Smooth muscle cell (in vitro differentiated cells): ENCODE results near the gene SPRR4. TPM values are rescaled to one million over a fixed set of nuclear protein-coding genes. Genes with fewer than 3 reads are reported as not detected.

Source experiments
- DNase-seq: peaks from one replicate; lab custom pipeline; 2025; ENCODE audit not compliant: unreplicated experiment; lab: John Stamatoyannopoulos, UW
- H2AFZ ChIP-seq: fragments of 200-600 bp; sonication (generic); 2 replicates; pipeline ENCODE4 v1.6.0; 2016; ENCODE audit warnings: antibody characterized with exemption, low read depth, mild to moderate bottlenecking
- H3F3A ChIP-seq: fragments of 200-600 bp; sonication (generic); 2 replicates; pipeline ENCODE4 v1.6.0; 2017; ENCODE audit warnings: antibody characterized with exemption, low read depth
- H3K27ac ChIP-seq: fragments of 200-600 bp; sonication (generic); 2 replicates; pipeline ENCODE4 v1.5.1; 2016; ENCODE audit warnings: low read depth, mild to moderate bottlenecking
- H3K27me3 ChIP-seq: fragments of 200-600 bp; sonication (generic); 2 replicates; pipeline ENCODE4 v1.6.1; 2016; ENCODE audit warnings: low read depth, mild to moderate bottlenecking
- H3K36me3 ChIP-seq: fragments of 200-600 bp; sonication (generic); 2 replicates; pipeline ENCODE4 v1.5.1; 2016; ENCODE audit warnings: low read depth
- H3K4me1 ChIP-seq: fragments of 200-600 bp; sonication (generic); 2 replicates; pipeline ENCODE4 v1.5.1; 2016; ENCODE audit warnings: low read depth
- H3K4me2 ChIP-seq: fragments of 200-600 bp; sonication (generic); 2 replicates; pipeline ENCODE4 v1.6.0; 2016; ENCODE audit warnings: mild to moderate bottlenecking
- H3K4me3 ChIP-seq: fragments of 200-600 bp; sonication (generic); 2 replicates; pipeline ENCODE4 v1.5.1; 2016; ENCODE audit warnings: mild to moderate bottlenecking
- H3K79me2 ChIP-seq: fragments of 200-600 bp; sonication (generic); 2 replicates; pipeline ENCODE4 v1.6.0; 2016; ENCODE audit warnings: low read depth, mild to moderate bottlenecking
- H3K9ac ChIP-seq: fragments of 200-600 bp; sonication (generic); 2 replicates; pipeline ENCODE4 v1.6.0; 2016; ENCODE audit warnings: low read depth
- H3K9me3 ChIP-seq: fragments of 200-600 bp; sonication (generic); replicated peaks from 2 replicates; pipeline ENCODE4 v1.5.1; 2016; ENCODE audit warnings: low read depth
- H4K20me1 ChIP-seq: fragments of 200-600 bp; sonication (generic); 2 replicates; pipeline ENCODE4 v1.6.0; 2016; ENCODE audit warnings: low read depth
- WGBS: methylation state at CpG from one replicate; pipeline ENCODE4 v1.1.7; 2016; ENCODE audit warnings: low lambda C conversion rate; 5-methylcytosine and 5-hydroxymethylcytosine counted together
- polyA plus RNA-seq: library from polyadenylated mRNA; unstranded; fragments of >200 nt; fragmentation: Nextera tagmentation; extraction: Ambion mirVana; gene quantifications from 2 replicates; pipeline ENCODE4 v1.2.1, GENCODE V29; 2016
- total RNA-seq: library from RNA; depleted of rRNA; stranded (reverse); fragments of >200 nt; gene quantifications from 2 replicates; pipeline ENCODE4 v1.2.3, GENCODE V29; 2014
- TF ChIP-seq, protein P1 (sequence below): fragments of 200-600 bp; sonication (generic); IDR thresholded peaks from 2 replicates; pipeline ENCODE4 v1.5.1; 2017; ENCODE audit warnings: borderline replicate concordance, mild to moderate bottlenecking, antibody characterized with exemption; ENCODE audit not compliant: insufficient read depth, poor library complexity, severe bottlenecking

Gene SPRR4
- total and polyA plus RNA-seq, 2 experiments from 2014 or later: 5.9 TPM; not detected in 1

DNA sequence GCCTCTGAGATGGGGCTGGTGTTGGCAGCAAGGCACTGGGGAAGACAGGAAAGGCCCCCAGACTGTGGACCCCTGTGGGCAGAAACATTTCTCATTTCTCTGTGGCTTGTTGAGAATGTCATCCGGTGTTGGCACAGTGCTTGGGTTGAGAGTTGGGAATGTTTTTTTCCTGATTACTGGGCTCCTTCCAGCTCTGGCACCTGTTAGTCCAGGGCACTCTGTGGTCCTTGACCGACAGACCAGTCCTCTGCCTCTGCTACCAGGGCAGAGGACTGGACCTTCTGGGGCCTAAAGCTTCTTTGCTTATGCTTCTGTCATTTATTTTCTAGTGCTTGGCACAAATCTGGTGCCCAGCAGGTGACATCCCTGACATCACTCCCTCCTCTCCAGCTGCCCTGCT, 28.3 kb upstream of the SPRR4 start:
- no peak overlapping the region for H3K4me3 ChIP-seq
- no peak overlapping the region for H3K4me2 ChIP-seq
- no peaks in the 10 kb centered on the region for H3K27me3 ChIP-seq
- H2AFZ ChIP-seq: no peak overlapping the region
- H3K4me1 ChIP-seq: no peaks in the 10 kb centered on the region
- TF ChIP-seq, protein P1, sequence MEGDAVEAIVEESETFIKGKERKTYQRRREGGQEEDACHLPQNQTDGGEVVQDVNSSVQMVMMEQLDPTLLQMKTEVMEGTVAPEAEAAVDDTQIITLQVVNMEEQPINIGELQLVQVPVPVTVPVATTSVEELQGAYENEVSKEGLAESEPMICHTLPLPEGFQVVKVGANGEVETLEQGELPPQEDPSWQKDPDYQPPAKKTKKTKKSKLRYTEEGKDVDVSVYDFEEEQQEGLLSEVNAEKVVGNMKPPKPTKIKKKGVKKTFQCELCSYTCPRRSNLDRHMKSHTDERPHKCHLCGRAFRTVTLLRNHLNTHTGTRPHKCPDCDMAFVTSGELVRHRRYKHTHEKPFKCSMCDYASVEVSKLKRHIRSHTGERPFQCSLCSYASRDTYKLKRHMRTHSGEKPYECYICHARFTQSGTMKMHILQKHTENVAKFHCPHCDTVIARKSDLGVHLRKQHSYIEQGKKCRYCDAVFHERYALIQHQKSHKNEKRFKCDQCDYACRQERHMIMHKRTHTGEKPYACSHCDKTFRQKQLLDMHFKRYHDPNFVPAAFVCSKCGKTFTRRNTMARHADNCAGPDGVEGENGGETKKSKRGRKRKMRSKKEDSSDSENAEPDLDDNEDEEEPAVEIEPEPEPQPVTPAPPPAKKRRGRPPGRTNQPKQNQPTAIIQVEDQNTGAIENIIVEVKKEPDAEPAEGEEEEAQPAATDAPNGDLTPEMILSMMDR: no peak
- no peak overlapping the region for H3K27ac ChIP-seq
- WGBS: 51% methylated on average over 2 of the region's 2 CpGs
- H3F3A ChIP-seq: no peaks in the 10 kb centered on the region
- H4K20me1 ChIP-seq: no peaks in the 10 kb centered on the region
- no peak overlapping the region for H3K9ac ChIP-seq
- no peaks in the 10 kb centered on the region for H3K9me3 ChIP-seq
- no peak for DNase-seq
- H3K79me2 ChIP-seq: no peaks in the 10 kb centered on the region
- H3K36me3 ChIP-seq: no peaks in the 10 kb centered on the region

DNA sequence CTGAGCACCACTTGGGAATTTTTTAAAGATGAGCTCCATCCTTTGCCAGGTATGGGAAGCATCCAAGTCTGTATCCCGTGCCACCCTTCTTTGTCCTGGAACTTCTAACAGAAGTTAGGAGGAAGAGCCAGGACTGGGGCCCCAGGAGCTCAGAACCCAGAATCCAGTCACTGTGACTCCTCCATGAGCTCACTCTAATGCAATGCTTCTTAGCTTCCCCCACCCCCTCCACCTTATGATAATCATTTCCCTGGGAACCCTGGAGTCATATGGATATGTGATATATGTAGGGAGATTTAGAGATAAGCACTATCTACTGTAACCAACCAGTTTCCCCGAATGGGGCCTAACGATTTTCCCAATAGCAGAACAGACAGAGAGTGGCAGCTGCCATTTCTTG, 24.2 kb upstream of the SPRR4 start:
- H3K4me2 ChIP-seq: no peak overlapping the region
- H2AFZ ChIP-seq: no peak overlapping the region
- H3K27me3 ChIP-seq: no peaks in the 10 kb centered on the region
- H3K27ac ChIP-seq: no peak overlapping the region
- DNase-seq: no peak
- TF ChIP-seq, protein P1: no peak
- H3K36me3 ChIP-seq: no peaks in the 10 kb centered on the region
- no peak overlapping the region for H3K4me3 ChIP-seq
- no peaks in the 10 kb centered on the region for H3K79me2 ChIP-seq
- no peaks in the 10 kb centered on the region for H3K4me1 ChIP-seq
- 55% methylated on average over 3 of the region's 3 CpGs for WGBS
- H4K20me1 ChIP-seq: no peaks in the 10 kb centered on the region
- peaks cover 4% of the 10 kb centered on the region for H3K9me3 ChIP-seq
- H3F3A ChIP-seq: no peaks in the 10 kb centered on the region
- H3K9ac ChIP-seq: no peak overlapping the region

DNA sequence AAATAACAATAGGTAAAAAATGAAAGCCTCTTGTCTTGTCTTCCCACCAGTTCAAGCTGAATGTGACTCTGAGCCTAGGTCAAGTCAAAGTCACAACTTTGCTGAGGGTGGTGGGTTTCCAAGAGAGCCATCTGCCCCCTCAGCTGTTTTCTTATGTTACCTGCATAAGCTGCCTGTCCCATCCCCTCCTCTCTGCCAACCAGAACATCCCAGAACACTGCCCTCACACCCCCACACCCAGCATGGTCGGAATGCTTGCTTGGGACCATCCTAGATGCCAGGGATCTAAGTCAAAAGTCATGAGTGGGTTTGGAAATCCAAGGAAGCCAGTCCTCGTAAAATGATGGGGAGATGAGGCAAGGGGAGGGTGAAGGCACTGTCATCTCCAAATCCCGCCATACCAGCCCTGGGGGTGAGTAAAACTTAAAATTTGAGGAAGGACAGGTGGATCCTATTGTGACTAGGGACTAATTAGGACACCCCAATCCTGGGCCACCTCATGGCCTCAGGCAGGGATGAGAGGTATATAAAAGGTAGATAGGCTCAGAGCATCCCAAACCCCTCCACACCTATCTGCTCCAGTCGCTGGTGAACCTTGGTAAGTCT, 23.7 kb upstream of the SPRR4 start, which contains the start of gene SPRR5:
Gene SPRR5, plus strand, starts transcription at position 556 of the 606 bp plus-strand sequence. CDS start 1,349 bp downstream, outside the sequence.
- H3K27ac ChIP-seq: no peak within 1 kb of the TSS
- no peak within 1 kb of the TSS for H2AFZ ChIP-seq
- H3K79me2 ChIP-seq: no peaks in the 10 kb centered on the region
- H3K4me1 ChIP-seq: no peaks in the 10 kb centered on the region
- H3K27me3 ChIP-seq: no peaks in the 10 kb centered on the region
- no peaks in the 10 kb centered on the region for H3F3A ChIP-seq
- no peak for DNase-seq
- H3K9ac ChIP-seq: no peak within 1 kb of the TSS
- H3K9me3 ChIP-seq: peaks cover 4% of the 10 kb centered on the region
- no peaks in the 10 kb centered on the region for H4K20me1 ChIP-seq
- TF ChIP-seq, protein P1: no peak
- WGBS: 50% methylated on average over 4 of the region's 4 CpGs
- no peak within 1 kb of the TSS for H3K4me3 ChIP-seq
- H3K36me3 ChIP-seq: no peaks in the 10 kb centered on the region
- H3K4me2 ChIP-seq: no peak within 1 kb of the TSS

DNA sequence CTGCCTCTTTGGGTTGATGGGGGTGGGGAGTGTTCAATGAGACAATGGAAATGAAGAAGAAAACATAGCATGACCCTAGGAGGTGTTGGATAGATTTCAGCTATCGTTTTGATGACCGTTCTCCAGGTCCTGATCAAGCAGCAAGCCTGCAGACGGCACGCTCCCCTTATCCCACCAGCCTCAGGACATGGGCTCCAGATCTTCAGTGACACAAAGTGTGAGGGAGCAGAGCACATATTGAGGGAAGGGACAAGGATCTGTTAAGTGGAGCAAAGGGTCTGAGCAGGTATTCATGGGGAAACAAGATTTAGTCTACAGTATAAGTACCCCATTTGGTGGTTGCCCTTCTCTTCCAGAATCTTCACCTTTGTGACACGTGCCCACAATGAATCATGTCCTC, 18.7 kb upstream of the SPRR4 start:
- Histone ChIP-seq H3K27me3 (no peaks in the 10 kb centered on the region), H3K9me3 (peaks cover 4% of the 10 kb centered on the region), H3K4me2 (no peak overlapping the region), H3K36me3 (no peaks in the 10 kb centered on the region), H4K20me1 (no peaks in the 10 kb centered on the region), H3K4me3 (no peak overlapping the region), H3K79me2 (no peaks in the 10 kb centered on the region), H2AFZ (no peak overlapping the region), H3F3A (no peaks in the 10 kb centered on the region), H3K4me1 (no peaks in the 10 kb centered on the region), H3K27ac (no peak overlapping the region), H3K9ac (no peak overlapping the region)
- WGBS: 74% methylated on average over 5 of the region's 5 CpGs
- TF ChIP-seq, protein P1: no peak
- no peak for DNase-seq
